GM13977 (cell line): ENCODE results near the gene EXTL2.
"Not testable (repeated sequence)": the region's sequence is repeated elsewhere in the genome, so short reads cannot be mapped to it uniquely, and the experiment has no call there.

Source experiments
- DNase-seq: peaks from one replicate; pipeline ENCODE4 v3.0.0; 2012; ENCODE audit warnings: low spot score
- in situ Hi-C: fragments of 300-500 bp; cut with MboI; formaldehyde crosslinking; loops from one replicate; pipeline ENCODE4 v1.12.0; 2022; ENCODE audit warnings: low sequenced_read_pairs, low pct_unique_long_range_greater_than_20kb, mixed read lengths, inconsistent platforms; ENCODE audit not compliant: unreplicated experiment
- TF ChIP-seq, protein P1 (sequence below): IDR thresholded peaks from 2 replicates; pipeline ENCODE4 v1.5.1; 2012; ENCODE audit warnings: mild to moderate bottlenecking, control low read depth; ENCODE audit not compliant: insufficient read depth; ENCODE audit errors: extremely low read depth, missing control alignments

EXTL2 gene

DNA sequence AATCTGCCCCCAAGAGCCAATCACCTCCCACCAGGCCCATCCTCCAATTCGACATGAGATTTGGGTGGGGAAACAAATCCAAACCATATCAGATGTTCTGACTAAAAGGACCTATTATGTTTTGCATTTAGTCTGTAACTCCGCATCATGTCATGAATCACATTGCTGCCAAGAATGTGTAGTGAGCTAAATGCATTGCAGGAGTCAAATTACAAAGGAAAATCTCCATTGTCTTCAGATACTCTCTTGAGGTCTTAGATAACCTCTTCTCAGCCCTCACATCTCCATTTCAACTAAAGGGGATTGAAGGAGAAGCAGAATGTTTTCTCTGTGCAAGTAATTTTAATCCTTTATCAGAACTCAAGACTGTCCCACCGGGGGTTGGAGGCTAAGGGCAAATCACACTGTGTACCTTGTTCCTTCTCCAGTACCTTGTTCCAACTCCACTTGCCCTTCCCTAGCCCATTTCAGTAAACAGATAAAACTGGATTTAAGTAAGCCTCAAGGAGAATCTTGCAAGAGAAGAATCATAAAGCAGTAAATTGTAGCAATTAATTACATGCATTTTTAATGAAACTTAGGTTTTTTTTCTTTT is 34.1 kb downstream of the EXTL2 start:
- DNase-seq = no peak
- TF ChIP-seq, protein P1, sequence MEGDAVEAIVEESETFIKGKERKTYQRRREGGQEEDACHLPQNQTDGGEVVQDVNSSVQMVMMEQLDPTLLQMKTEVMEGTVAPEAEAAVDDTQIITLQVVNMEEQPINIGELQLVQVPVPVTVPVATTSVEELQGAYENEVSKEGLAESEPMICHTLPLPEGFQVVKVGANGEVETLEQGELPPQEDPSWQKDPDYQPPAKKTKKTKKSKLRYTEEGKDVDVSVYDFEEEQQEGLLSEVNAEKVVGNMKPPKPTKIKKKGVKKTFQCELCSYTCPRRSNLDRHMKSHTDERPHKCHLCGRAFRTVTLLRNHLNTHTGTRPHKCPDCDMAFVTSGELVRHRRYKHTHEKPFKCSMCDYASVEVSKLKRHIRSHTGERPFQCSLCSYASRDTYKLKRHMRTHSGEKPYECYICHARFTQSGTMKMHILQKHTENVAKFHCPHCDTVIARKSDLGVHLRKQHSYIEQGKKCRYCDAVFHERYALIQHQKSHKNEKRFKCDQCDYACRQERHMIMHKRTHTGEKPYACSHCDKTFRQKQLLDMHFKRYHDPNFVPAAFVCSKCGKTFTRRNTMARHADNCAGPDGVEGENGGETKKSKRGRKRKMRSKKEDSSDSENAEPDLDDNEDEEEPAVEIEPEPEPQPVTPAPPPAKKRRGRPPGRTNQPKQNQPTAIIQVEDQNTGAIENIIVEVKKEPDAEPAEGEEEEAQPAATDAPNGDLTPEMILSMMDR = no peak
- in situ Hi-C loops = loop anchor here (10.0 kb wide), 1 partner anchor 406 kb away; no protein-coding TSS in a partner anchor

DNA sequence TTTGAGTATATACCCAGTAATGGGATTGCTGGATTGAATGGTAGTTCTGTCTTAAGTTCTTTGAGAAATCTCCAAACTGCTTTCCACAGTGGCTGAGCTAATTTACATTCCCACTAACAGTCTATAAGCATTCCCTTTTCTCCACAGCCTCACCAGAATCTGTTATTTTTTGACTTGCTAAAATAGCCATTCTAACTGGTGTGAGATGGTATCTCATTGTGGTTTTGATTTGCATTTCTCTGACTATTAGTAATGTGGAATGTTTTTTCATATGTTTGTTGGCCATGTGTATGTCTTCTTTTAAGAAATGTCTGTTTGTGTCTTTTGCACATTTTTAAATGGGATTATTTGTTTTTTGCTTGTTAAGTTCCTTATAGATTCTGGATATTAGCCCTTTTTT is 39.5 kb downstream of the EXTL2 start:
- DNase-seq, in situ Hi-C loops: not testable (repeated sequence)

DNA sequence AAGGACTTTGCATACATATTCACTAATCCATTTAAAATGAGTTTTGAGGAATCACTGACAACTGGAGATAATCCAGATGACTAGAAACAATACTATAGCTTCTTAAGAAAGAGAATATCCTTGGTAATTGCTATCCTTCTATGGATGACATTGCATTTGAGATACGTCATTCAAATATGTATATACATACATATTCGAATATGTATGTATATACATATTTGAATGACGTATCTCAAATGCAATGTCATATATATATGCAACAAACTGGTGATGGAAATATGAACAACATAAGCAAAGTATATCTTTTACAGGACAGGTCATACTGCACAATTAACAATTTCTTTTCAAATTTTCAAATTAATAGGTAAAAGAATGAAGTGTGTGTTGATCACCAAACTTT is 41.7 kb downstream of the EXTL2 start:
- TF ChIP-seq, protein P1 = no peak
- in situ Hi-C loops = no loop called here
- DNase-seq = no peak

DNA sequence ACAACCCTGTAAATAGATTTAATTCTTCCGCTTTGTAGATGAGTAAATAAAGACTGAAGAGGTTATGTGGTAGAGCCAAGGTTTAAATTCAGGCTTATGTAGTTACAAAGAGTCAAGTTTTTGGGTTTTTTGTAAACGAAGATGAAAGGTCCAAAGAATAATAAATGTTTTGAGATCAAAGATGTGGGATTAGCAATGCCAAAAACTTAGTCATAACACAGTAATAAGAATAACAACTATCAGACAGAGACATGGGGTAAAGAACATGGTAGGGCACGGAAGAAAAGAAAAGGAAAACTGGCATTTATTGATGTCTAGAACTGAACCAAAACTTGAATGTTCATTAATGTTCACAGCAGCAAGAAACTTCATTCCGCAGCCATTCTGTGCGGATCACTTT is 42.9 kb downstream of the EXTL2 start:
- no peak for DNase-seq
- in situ Hi-C loops = no loop called here
- TF ChIP-seq, protein P1 = no peak

DNA sequence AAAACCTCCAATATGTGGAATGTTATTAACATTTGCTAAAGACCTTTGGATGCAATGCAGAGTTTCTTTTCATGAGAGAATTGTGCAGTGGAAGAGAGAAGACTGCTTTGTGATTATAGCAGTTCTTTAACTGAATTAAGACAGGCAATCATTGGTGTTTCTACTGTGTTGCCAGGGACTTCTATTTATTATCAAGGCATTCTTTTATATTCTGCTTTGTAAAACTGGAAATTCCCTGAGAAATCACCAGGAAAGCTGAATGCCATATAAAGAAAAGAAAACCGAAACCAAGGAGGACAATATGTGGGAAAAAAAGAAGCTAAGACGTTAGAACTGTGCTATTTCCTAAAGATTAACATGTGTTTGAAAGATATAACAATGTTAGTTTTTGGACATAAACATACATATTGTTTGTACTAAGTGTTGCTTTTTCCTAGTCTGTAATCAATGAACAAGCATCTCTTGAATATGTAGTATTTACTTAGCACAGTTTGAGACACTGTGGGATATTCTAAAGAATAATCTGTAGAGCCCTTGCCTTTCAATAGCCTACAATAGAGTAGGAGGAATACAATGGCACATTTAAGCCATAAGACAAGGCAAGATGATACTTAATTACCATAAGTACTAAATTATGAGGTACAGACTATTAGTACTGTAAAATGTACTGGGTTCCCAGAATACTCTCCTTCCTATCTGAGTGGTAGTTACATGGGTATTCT is 47.1 kb downstream of the EXTL2 start:
- no peak for DNase-seq
- TF ChIP-seq, protein P1 = no peak
- in situ Hi-C loops = no loop called here

DNA sequence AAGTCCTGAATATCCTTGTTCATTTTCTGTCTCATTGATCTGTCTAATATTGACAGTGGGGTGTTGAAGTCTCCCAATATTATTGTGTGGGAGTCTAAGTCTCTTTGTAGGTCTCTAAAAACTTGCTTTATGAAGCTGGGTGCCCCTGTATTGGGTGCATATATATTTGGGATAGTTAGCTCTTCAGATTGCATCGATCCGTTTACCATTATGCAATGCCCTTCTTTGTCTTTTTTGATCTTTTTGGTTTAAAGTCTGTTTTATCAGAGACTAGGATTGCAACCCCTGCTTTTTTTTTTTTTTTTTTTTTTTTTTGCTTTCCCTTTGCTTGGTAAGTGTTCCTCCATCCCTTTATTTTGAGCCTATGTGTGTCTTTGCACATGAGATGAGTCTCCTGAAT is 51.5 kb downstream of the EXTL2 start:
- in situ Hi-C loops, DNase-seq: not testable (repeated sequence)

DNA sequence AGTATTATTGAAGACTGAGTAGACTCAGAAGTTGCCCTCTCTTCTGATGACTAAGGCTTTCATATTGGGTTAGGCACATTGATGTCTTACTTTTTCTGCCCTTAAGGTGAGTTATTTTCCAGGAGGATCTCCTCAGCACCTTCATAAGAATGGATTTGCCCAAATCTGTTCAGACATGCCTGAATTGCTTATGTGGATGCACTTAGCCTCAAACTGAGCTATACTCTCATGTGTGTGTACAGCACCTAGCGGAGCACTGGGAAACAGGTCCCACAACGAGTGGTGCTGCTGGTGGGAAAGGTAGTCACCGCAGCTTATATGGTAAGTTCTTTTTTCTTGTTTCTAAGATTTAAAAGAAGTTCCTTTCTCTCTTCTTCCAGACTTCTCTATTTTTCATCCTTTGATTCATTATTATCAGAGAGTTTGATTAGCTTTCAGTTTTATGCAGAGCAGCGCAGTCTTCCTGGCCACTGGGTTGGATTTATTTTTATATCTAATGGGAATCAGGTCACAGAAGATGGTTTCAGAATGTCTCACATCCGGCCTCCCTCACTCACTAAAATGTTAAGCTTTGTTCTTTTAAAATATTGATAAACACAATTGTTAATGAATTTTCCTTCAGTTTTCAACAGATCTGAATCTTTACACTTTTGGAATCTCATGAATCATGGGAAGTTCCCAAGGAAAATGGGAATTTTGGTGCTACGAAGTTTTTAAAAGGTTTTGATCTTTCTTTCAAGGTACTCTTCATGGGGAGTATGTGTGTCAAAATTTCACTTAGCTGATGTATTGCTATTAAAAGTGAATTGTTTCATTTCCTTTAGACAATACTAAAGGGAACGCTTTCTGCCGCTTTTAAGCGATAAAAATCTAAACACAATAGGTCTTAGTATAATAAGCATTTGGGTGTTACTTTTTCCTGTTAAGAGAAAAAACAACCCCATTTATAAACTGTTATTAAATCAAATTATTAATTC is 58.5 kb downstream of the EXTL2 start:
- in situ Hi-C loops = no loop called here
- TF ChIP-seq, protein P1 = no peak
- no peak for DNase-seq
